Endothelial cell (in vitro differentiated cells): Measurements from ENCODE around the gene PTPDC1. TPM values are rescaled to one million over a fixed set of nuclear protein-coding genes. Genes with fewer than 3 reads are reported as not detected.

Experiments
- DNase-seq: peaks from one replicate; pipeline ENCODE4 v3.0.0; 2021; ENCODE audit warnings: low spot score
- H3K27ac Mint-ChIP-seq: one replicate; pipeline ENCODE4 v1.8.0; 2021; ENCODE audit warnings: mixed read lengths, inconsistent platforms; ENCODE audit not compliant: unreplicated experiment
- H3K27me3 Mint-ChIP-seq: one replicate; pipeline ENCODE4 v1.8.0; 2021; ENCODE audit warnings: mild to moderate bottlenecking, moderate library complexity, mixed read lengths, inconsistent platforms; ENCODE audit not compliant: unreplicated experiment
- H3K36me3 Mint-ChIP-seq: one replicate; pipeline ENCODE4 v1.8.0; 2021; ENCODE audit warnings: mild to moderate bottlenecking, low read depth, mixed read lengths, inconsistent platforms; ENCODE audit not compliant: unreplicated experiment
- H3K4me1 Mint-ChIP-seq: one replicate; pipeline ENCODE4 v1.8.0; 2021; ENCODE audit warnings: mild to moderate bottlenecking, mixed read lengths, inconsistent platforms; ENCODE audit not compliant: unreplicated experiment
- H3K4me3 Mint-ChIP-seq: one replicate; pipeline ENCODE4 v1.8.0; 2021; ENCODE audit warnings: mild to moderate bottlenecking, mixed read lengths, inconsistent platforms; ENCODE audit not compliant: unreplicated experiment
- H3K9me3 Mint-ChIP-seq: one replicate; pipeline ENCODE4 v1.8.0; 2021; ENCODE audit warnings: mixed read lengths, inconsistent platforms; ENCODE audit not compliant: unreplicated experiment
- total RNA-seq: library from RNA; stranded (reverse); fragmentation: NEBNext Ultra II Directional; extraction: Animal tissue kit (Norgen Biotek cat#: 25700); gene quantifications from one replicate; pipeline ENCODE4 v1.2.1, GENCODE V29; 2021; ENCODE audit not compliant: unreplicated experiment
- TF ChIP-seq, protein P1 (sequence below): fragments of 200-600 bp; sonication (generic); IDR thresholded peaks from one replicate; pipeline ENCODE4 v1.5.0; 2021; ENCODE audit warnings: antibody characterized with exemption; ENCODE audit not compliant: unreplicated experiment

Gene PTPDC1
- total RNA-seq, 1 donor from 2014 or later, result 7.4 TPM

DNA sequence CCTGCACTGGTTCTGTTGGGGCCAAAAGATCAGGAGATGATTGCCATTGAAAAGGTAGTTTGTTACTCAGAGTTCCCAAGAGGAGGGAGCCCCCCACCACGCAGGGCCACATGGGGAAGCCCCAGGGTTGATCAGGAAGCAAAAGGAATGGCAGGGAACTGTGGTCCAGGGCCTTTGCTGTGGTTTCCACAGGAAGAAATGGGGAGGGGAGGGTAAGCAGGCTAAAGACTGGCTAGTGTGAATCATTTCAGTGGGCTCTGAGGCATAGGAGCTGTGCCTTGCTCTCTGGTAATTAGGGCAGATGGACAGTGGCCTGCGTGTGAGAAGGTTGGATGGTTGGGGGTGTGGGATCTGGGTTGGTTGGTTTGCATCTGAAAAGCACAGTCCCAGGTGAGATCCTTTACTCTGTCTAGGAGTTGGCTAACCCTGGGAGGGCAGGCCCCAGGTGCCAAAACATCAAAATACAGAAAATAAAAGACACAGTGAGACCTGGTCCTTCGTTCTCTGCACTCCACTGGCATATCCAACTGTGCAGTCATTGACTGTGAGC, 66.1 kb downstream of the PTPDC1 start:
- H3K27ac Mint-ChIP-seq, result no peak overlapping the region
- no peak for DNase-seq
- no peaks in the 10 kb centered on the region for H3K9me3 Mint-ChIP-seq
- H3K27me3 Mint-ChIP-seq, result peaks cover 8% of the 10 kb centered on the region
- H3K4me1 Mint-ChIP-seq, result peaks cover 15% of the 10 kb centered on the region
- H3K4me3 Mint-ChIP-seq, result no peak overlapping the region
- TF ChIP-seq, protein P1, sequence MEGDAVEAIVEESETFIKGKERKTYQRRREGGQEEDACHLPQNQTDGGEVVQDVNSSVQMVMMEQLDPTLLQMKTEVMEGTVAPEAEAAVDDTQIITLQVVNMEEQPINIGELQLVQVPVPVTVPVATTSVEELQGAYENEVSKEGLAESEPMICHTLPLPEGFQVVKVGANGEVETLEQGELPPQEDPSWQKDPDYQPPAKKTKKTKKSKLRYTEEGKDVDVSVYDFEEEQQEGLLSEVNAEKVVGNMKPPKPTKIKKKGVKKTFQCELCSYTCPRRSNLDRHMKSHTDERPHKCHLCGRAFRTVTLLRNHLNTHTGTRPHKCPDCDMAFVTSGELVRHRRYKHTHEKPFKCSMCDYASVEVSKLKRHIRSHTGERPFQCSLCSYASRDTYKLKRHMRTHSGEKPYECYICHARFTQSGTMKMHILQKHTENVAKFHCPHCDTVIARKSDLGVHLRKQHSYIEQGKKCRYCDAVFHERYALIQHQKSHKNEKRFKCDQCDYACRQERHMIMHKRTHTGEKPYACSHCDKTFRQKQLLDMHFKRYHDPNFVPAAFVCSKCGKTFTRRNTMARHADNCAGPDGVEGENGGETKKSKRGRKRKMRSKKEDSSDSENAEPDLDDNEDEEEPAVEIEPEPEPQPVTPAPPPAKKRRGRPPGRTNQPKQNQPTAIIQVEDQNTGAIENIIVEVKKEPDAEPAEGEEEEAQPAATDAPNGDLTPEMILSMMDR, result no peak
- H3K36me3 Mint-ChIP-seq, result no peaks in the 10 kb centered on the region

DNA sequence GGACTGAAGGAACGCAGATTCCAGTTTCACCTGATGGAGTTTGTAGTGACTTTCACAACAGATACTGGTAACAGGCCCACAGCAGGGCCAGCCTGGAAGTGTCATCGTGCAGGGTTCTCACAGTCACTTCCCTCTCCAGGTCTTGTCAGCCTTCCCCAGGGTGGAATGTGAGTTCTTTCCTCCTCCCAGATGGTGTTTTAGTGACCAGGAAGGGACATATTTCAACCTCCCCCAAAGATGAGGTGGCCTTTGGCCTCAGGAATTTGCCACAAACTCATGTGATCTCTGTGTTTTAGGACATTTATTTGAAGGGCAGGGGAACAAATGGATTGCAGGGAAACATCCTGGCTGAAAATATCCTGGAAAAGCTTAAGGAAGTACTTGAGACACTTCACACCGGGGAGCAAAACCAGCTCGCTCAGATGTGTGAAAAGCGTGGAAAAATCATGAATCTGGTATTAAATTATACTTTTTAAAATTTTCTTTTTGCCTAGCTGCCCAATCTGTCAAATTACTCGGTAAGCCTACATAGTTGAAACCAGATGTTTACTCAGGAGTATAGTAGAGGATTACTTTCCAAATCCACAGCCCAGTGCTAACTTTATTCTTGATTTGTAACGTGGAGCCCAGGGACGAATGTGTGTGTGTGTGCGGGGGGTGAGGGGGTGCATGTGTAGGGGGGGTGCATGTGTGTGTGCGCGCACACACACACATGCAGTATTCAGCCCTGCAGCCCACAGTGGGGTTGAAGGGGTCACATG, 66.8 kb downstream of the PTPDC1 start:
- peaks cover 8% of the 10 kb centered on the region for H3K27me3 Mint-ChIP-seq
- TF ChIP-seq, protein P1, result no peak
- H3K4me3 Mint-ChIP-seq, result no peak overlapping the region
- DNase-seq, result no peak
- peaks cover 15% of the 10 kb centered on the region for H3K4me1 Mint-ChIP-seq
- no peak overlapping the region for H3K27ac Mint-ChIP-seq
- no peaks in the 10 kb centered on the region for H3K9me3 Mint-ChIP-seq
- H3K36me3 Mint-ChIP-seq, result no peaks in the 10 kb centered on the region

DNA sequence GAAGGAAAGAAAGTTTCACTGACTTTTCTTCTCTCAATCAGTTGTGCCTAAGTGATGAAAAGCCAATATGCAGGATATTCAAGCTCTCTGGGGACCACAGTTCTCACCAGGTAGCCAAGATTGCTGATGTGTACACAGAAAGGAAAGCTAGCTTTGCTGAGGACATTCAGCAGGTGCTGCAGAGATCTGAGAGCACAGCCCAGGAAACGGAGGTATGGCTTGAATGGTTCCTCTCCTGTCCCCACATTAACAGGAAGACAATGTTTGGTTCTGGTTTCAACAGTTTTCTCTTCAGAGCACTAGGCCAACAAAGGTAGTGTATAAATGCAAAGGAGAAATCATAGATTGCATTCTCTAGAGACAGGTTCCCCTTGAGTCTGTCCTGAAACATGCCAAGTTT, 69.6 kb downstream of the PTPDC1 start:
- Mint-ChIP-seq H3K4me3 (no peak overlapping the region), H3K4me1 (peaks cover 22% of the 10 kb centered on the region), H3K27ac (no peak overlapping the region), H3K36me3 (no peaks in the 10 kb centered on the region), H3K27me3 (peaks cover 4% of the 10 kb centered on the region), H3K9me3 (no peaks in the 10 kb centered on the region)
- DNase-seq, result no peak
- TF ChIP-seq, protein P1, result no peak

DNA sequence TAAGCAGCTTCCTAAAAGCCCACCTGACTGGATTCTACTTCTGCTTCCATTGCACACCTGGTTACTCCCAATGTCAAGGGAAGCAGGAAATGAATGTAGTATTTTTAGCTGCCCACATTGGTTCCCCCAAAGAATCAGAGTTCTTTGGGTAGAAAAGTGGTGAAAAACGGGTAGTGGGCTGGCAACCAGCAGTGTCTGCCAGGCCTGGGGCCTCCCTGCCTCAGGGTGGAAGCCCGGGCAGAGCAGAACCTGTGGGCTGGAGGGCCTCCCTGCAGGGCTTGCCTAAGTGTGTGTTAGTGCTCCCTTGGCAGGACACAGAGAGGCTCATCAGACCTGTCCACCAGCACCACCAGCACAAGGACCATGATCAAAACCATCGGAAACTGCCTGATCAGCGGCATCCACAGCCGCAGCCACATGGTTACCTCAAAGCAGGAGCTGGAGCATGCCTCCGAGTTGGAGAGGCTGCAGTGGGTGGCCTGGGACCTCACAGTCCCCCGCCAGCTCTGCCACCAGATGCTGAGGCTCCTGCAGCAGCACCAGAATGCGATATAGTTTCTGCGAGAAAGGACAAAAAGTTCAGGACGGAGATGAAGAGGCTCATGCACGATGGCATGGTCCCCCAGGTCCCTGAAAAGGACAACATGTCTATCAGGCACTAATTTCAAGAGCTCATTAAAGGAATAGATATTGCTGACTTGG, 72.2 kb downstream of the PTPDC1 start:
- H3K4me1 Mint-ChIP-seq, result peaks cover 8% of the 10 kb centered on the region
- H3K27me3 Mint-ChIP-seq, result peaks cover 3% of the 10 kb centered on the region
- no peaks in the 10 kb centered on the region for H3K36me3 Mint-ChIP-seq
- DNase-seq, result no peak
- no peak overlapping the region for H3K27ac Mint-ChIP-seq
- no peaks in the 10 kb centered on the region for H3K9me3 Mint-ChIP-seq
- no peak overlapping the region for H3K4me3 Mint-ChIP-seq
- TF ChIP-seq, protein P1, result no peak
